HepG2 (cell line): Measurements from ENCODE around the gene RELL2. TPM values are rescaled to one million over a fixed set of nuclear protein-coding genes. Genes with fewer than 3 reads are reported as not detected.

Experiments
- ATAC-seq: fragments of 200-7000 bp; cut with Tn5 transposase; 3 replicates; pipeline ENCODE4 v1.9.1; 2020; ENCODE audit warnings: mild to moderate bottlenecking, moderate library complexity
- BruUV-seq: library from RNA; stranded (reverse); fragments of 400-500 nt; replicated peaks from 2 replicates; lab custom pipeline; 2021; lab: Mats Ljungman, UMichigan
- CTCF ChIA-PET: fragments of 300-600 bp; formaldehyde crosslinking; extraction: SDS; loops from one replicate; lab custom pipeline; 2021; ENCODE audit warnings: low total read pairs, inconsistent platforms, low intra/inter-chr PET ratio; lab: Yijun Ruan, JAX
- POLR2A ChIA-PET: fragments of 350-600 bp; sonication (Branson Sonifier 250); formaldehyde crosslinking; loops from one replicate; lab custom pipeline; 2020; ENCODE audit warnings: antibody characterized with exemption, inconsistent platforms; lab: Yijun Ruan, JAX
- DNase-seq: peaks from one replicate; pipeline ENCODE4 v3.0.0-alpha.2; 2015; ENCODE audit warnings: low spot score
- FAIRE-seq: peaks from 3 replicates; lab custom pipeline; 2011; peaks lifted over from hg19 to GRCh38; lab: Jason Lieb, UNC
- H2AFZ ChIP-seq: one replicate; pipeline ENCODE4 v1.6.1; 2011; ENCODE audit warnings: low read length, inconsistent platforms
- H3K27ac ChIP-seq: fragments of 300-600 bp; 3 replicates; pipeline ENCODE4 v1.8.0; 2011; ENCODE audit warnings: mixed run types, mild to moderate bottlenecking, mixed read lengths, low read length, inconsistent platforms; ENCODE audit not compliant: insufficient read depth; ENCODE audit errors: extremely low read length
- H3K27me3 ChIP-seq, 2 experiments: fragments of 200-600 bp in 1 of 2; 2 replicates in 1 of 2; 3 replicates in 1 of 2; pipeline versions ENCODE4 v1.6.0 to v1.8.0; 2011; ENCODE audit warnings: low read length in 2 of 2, mild to moderate bottlenecking in 2 of 2, moderate library complexity in 2 of 2, inconsistent platforms in 1 of 2; ENCODE audit not compliant: insufficient read depth in 2 of 2, control insufficient read depth in 1 of 2
- H3K36me3 ChIP-seq, 2 experiments: fragments of 200-600 bp in 1 of 2; replicated peaks in 1 of 2; 2 replicates in 1 of 2; 3 replicates in 1 of 2; pipeline versions ENCODE4 v1.5.1 to v1.8.0; 2011; ENCODE audit warnings: low read length in 2 of 2, inconsistent platforms in 1 of 2; ENCODE audit not compliant: insufficient read depth in 2 of 2, control insufficient read depth in 1 of 2
- H3K4me1 ChIP-seq: 2 replicates; pipeline ENCODE4 v1.5.1; 2012; ENCODE audit warnings: low read length, inconsistent platforms; ENCODE audit not compliant: insufficient read depth
- H3K4me2 ChIP-seq: 2 replicates; pipeline ENCODE4 v1.6.0; 2011; ENCODE audit warnings: low read depth, low read length, inconsistent platforms
- H3K4me3 ChIP-seq, 3 experiments: fragments of 200-600 bp in 1 of 3; sonication (generic), shearing (Covaris generic) in 1 of 3; replicated peaks in 1 of 3; 2 replicates each; pipeline ENCODE4 v1.5.1; 2011 to 2016; ENCODE audit warnings: low read length in 3 of 3, inconsistent platforms in 2 of 3, low read depth in 2 of 3, mild to moderate bottlenecking in 2 of 3, control low read depth in 1 of 3, mixed read lengths in 1 of 3; ENCODE audit not compliant: insufficient read depth in 1 of 3
- H3K79me2 ChIP-seq: one replicate; pipeline ENCODE4 v1.6.1; 2011; ENCODE audit warnings: low read length, inconsistent platforms; ENCODE audit not compliant: insufficient read depth
- H3K9ac ChIP-seq: 2 replicates; pipeline ENCODE4 v1.6.0; 2011; ENCODE audit warnings: mild to moderate bottlenecking, low read depth, low read length, inconsistent platforms; ENCODE audit not compliant: insufficient read depth
- H3K9me3 ChIP-seq: 2 replicates; pipeline ENCODE4 v1.5.1; 2012; ENCODE audit warnings: mild to moderate bottlenecking, low read length
- H4K20me1 ChIP-seq: 2 replicates; pipeline ENCODE4 v1.6.0; 2011; ENCODE audit warnings: inconsistent platforms, mild to moderate bottlenecking, low read length, moderate library complexity; ENCODE audit not compliant: insufficient read depth
- ASH2L ChIP-seq: fragments of 300-600, 200-600 bp; sonication (generic); IDR thresholded peaks from 2 replicates; pipeline ENCODE4 v1.7.0; 2017; ENCODE audit warnings: low read depth, mild to moderate bottlenecking, moderate library complexity, mixed read lengths, low read length; ENCODE audit not compliant: insufficient read length
- CREB1 ChIP-seq, 2 experiments: fragments of 450-650 bp in 1 of 2; IDR thresholded peaks; 2 replicates each; pipeline ENCODE4 v1.6.1; 2016 to 2017; ENCODE audit warnings: control low read depth in 1 of 2, mild to moderate bottlenecking in 1 of 2, missing compliant biosample characterization in 1 of 2, missing genetic modification characterization in 1 of 2
- DR1 ChIP-seq: sonication (generic); formaldehyde crosslinking; IDR thresholded peaks from 2 replicates; pipeline ENCODE4 v1.8.0; 2021; ENCODE audit warnings: mild to moderate bottlenecking, missing genetic modification reagents, inconsistent platforms
- ELF4 ChIP-seq: sonication (generic); formaldehyde crosslinking; IDR thresholded peaks from 2 replicates; pipeline ENCODE4 v1.5.0; 2020; ENCODE audit warnings: missing genetic modification reagents, mild to moderate bottlenecking, moderate library complexity, borderline replicate concordance
- FOXA1 ChIP-seq, 2 experiments: fragments of 450-650 bp in 1 of 2; sonication (generic) in 1 of 2; formaldehyde crosslinking in 1 of 2; IDR thresholded peaks; 2 replicates each; pipeline versions ENCODE4 v1.4.0 to v1.6.1; 2016 to 2020; ENCODE audit warnings: missing genetic modification reagents in 1 of 2
- MED13 ChIP-seq: sonication (generic); formaldehyde crosslinking; IDR thresholded peaks from 2 replicates; pipeline ENCODE4 v1.5.0; 2020; ENCODE audit warnings: missing genetic modification reagents
- MED8 ChIP-seq: sonication (generic); formaldehyde crosslinking; IDR thresholded peaks from 2 replicates; pipeline ENCODE4 v1.8.1; 2023; ENCODE audit warnings: mild to moderate bottlenecking, missing genetic modification reagents; ENCODE audit not compliant: insufficient replicate concordance
- NFKBIZ ChIP-seq: IDR thresholded peaks from 2 replicates; pipeline ENCODE4 v1.6.1; 2018; ENCODE audit warnings: missing genetic modification reagents, missing compliant biosample characterization
- RFXANK ChIP-seq: IDR thresholded peaks from 2 replicates; pipeline ENCODE4 v1.6.1; 2016
- SUZ12 ChIP-seq: fragments of 150-350 bp; IDR thresholded peaks from 2 replicates; pipeline ENCODE4 v1.6.1; 2014; ENCODE audit warnings: low read depth, low read length
- ZBTB25 ChIP-seq: IDR thresholded peaks from 2 replicates; pipeline ENCODE4 v1.6.1; 2018; ENCODE audit warnings: missing genetic modification reagents
- ZFP36 ChIP-seq: fragments of 150-350 bp; IDR thresholded peaks from 2 replicates; pipeline ENCODE4 v1.6.1; 2018; ENCODE audit warnings: borderline replicate concordance, low read length, low read depth; ENCODE audit not compliant: partially characterized antibody
- ZNF557 ChIP-seq: sonication (generic); formaldehyde crosslinking; IDR thresholded peaks from 2 replicates; pipeline ENCODE4 v1.4.0; 2020; ENCODE audit warnings: missing genetic modification reagents
- ZNF562 ChIP-seq: sonication (generic); formaldehyde crosslinking; IDR thresholded peaks from 2 replicates; pipeline ENCODE4 v1.8.0; 2022; ENCODE audit warnings: missing genetic modification reagents, borderline replicate concordance
- ZNF605 ChIP-seq: sonication (generic); formaldehyde crosslinking; IDR thresholded peaks from 2 replicates; pipeline ENCODE4 v1.8.0; 2022; ENCODE audit warnings: mild to moderate bottlenecking, missing genetic modification reagents
- ZNF75D ChIP-seq: sonication (generic); formaldehyde crosslinking; IDR thresholded peaks from 2 replicates; pipeline ENCODE4 v1.8.1; 2023; ENCODE audit warnings: missing genetic modification reagents, mild to moderate bottlenecking, borderline replicate concordance
- ZNF790 ChIP-seq: sonication (generic); formaldehyde crosslinking; IDR thresholded peaks from 2 replicates; pipeline ENCODE4 v1.8.0; 2022; ENCODE audit warnings: missing genetic modification reagents, mild to moderate bottlenecking, borderline replicate concordance
- WGBS: methylation state at CpG from one replicate; pipeline ENCODE4 v1.1.6; 2017; ENCODE audit warnings: low lambda C conversion rate; 5-methylcytosine and 5-hydroxymethylcytosine counted together
- in situ Hi-C: cut with HindIII; loops from 2 replicates; pipeline ENCODE4 v1.10.0; 2017; ENCODE audit warnings: low pct_unique_long_range_greater_than_20kb; ENCODE audit not compliant: extremely low pct_ligation_motif_present
- intact Hi-C: fragments of 100-400 bp; cut with micrococcal nuclease; formaldehyde crosslinking; loops from one replicate; pipeline ENCODE4 v1.10.0; 2022; ENCODE audit not compliant: unreplicated experiment
- polyA plus RNA-seq, 8 experiments: library from polyadenylated mRNA; depleted of rRNA in 3 of 8; stranded (reverse) in 7 of 8; unstranded in 1 of 8; fragments of >200 nt; fragmentation: Illumina TruSeq in 4 of 8; extraction: Trizol in 4 of 8; gene quantifications; 2 replicates each; pipeline versions ENCODE4 v1.2.1 to v1.2.3, GENCODE V29; 2011 to 2016; ENCODE audit warnings: low read depth in 4 of 8, missing spikeins in 1 of 8, mixed read lengths in 1 of 8; ENCODE audit not compliant: insufficient read depth in 1 of 8
- total RNA-seq, 5 experiments: library from RNA; depleted of rRNA; stranded (reverse); fragments of >200 nt; fragmentation: Illumina TruSeq; extraction: Trizol; gene quantifications; 2 replicates each; pipeline ENCODE4 v1.2.3, GENCODE V29; 2016; ENCODE audit warnings: low read depth in 1 of 5

RELL2 gene
- total and polyA plus RNA-seq, 2 of the 13 experiments (the other 11 are each of a cell fraction or from before 2014, with no cell fraction given) = 6.4 to 8.3 TPM

- Histone ChIP-seq H3K27ac (no peak overlapping the region), H4K20me1 (no peaks in the 10 kb centered on the region), H2AFZ (no peak overlapping the region), H3K9me3 (no peaks in the 10 kb centered on the region), H3K79me2 (no peaks in the 10 kb centered on the region), H3K4me3 (no peak overlapping the region), H3K36me3 (no peaks in the 10 kb centered on the region), H3K27me3 (peaks cover 2 to 3% of the 10 kb centered on the region in 2 experiments; a peak in 2 of 5 replicates), H3K9ac (no peak overlapping the region), H3K4me1 (0 out of 2 replicates have a peak, but pooled peaks cover 4% of the 10 kb centered on the region), H3K4me2 (no peak overlapping the region)
- DNase-seq = no peak
- in situ Hi-C loops = no loop called here
- no TSS peak for BruUV-seq
- CTCF ChIA-PET = no interaction called here
- POLR2A ChIA-PET = interaction anchor here (1.2 kb wide), 1 partner anchor 255 kb away, joined by 3 read pairs; the partner anchor contains the start of gene DELE1
- no peak for ATAC-seq
- FAIRE-seq = no peak
- WGBS = 8% methylated on average over 8 of the region's 8 CpGs
- intact Hi-C loops = loop anchor here (10.0 kb wide), 1 partner anchor 476 kb away; no protein-coding TSS in a partner anchor
- TF ChIP-seq CREB1 (IDR thresholded peaks at IDR 0.05) (peak; percentile 88), CREB1 (CRISPR knock-in tag; IDR thresholded peaks at IDR 0.05) (no peak), RFXANK (CRISPR knock-in tag) (no peak)
These were observed 31.9 kb downstream of the RELL2 start for GRCh38 chr5:141668601-141669265.

GRCh38 chr5:141669520-141669919 lies 32.7 kb downstream of the RELL2 start:
- ATAC-seq (no peak), FAIRE-seq (no peak), DNase-seq (no peak)
- CTCF ChIA-PET = no interaction called here
- H3K4me1 ChIP-seq = 0 out of 2 replicates have a peak, but pooled peaks cover 4% of the 10 kb centered on the region
- H3K4me2 ChIP-seq = no peak overlapping the region
- 2% methylated on average over 4 of the region's 4 CpGs for WGBS
- no peaks in the 10 kb centered on the region for H3K9me3 ChIP-seq
- H3K27ac ChIP-seq = no peak overlapping the region
- POLR2A ChIA-PET = interaction anchor here (1.2 kb wide), 1 partner anchor 254 kb away, joined by 3 read pairs; the partner anchor contains the start of gene DELE1
- no peak overlapping the region for H2AFZ ChIP-seq
- in situ Hi-C loops (no loop called here), intact Hi-C loops (loop anchor here (10.0 kb wide), 1 partner anchor 475 kb away; no protein-coding TSS in a partner anchor)
- no peaks in the 10 kb centered on the region for H3K79me2 ChIP-seq
- H3K4me3 ChIP-seq = no peak overlapping the region
- no peaks in the 10 kb centered on the region for H3K36me3 ChIP-seq
- no TSS peak for BruUV-seq
- H4K20me1 ChIP-seq = no peaks in the 10 kb centered on the region
- no peak overlapping the region for H3K9ac ChIP-seq
- H3K27me3 ChIP-seq = peaks cover 2 to 3% of the 10 kb centered on the region in 2 experiments; a peak in 2 of 5 replicates
- TF ChIP-seq ZNF605 (CRISPR knock-in tag) = no peak
- TF ChIP-seq MED8 (CRISPR knock-in tag) = no peak
- no peak for TF ChIP-seq ZFP36
- TF ChIP-seq ZNF562 = no peak
- TF ChIP-seq DR1 (CRISPR knock-in tag) = no peak
- TF ChIP-seq ASH2L = no peak
- no peak for TF ChIP-seq SUZ12
- no peak for TF ChIP-seq ZNF75D (CRISPR knock-in tag)
- TF ChIP-seq MED13 = no peak
- TF ChIP-seq ZBTB25 (CRISPR knock-in tag) = no peak
- no peak for TF ChIP-seq ZNF557 (CRISPR knock-in tag)
- TF ChIP-seq NFKBIZ (CRISPR knock-in tag) = no peak
- no peak for TF ChIP-seq ZNF790 (CRISPR knock-in tag)
- no peak for TF ChIP-seq FOXA1 (IDR thresholded peaks at IDR 0.05)
- no peak for TF ChIP-seq FOXA1 (CRISPR knock-in tag; IDR thresholded peaks at IDR 0.05)
- no peak for TF ChIP-seq ELF4 (CRISPR knock-in tag)
